ENCODE measurements around the gene TMEM205.
"Not testable (repeated sequence)": the region's sequence is repeated elsewhere in the genome, so short reads cannot be mapped to it uniquely, and the experiment has no call there.

TMEM205 gene

GRCh38 chr19:11382898-11383705 is 37.0 kb upstream of the TMEM205 start:
- TF ChIP-seq, protein P1, sequence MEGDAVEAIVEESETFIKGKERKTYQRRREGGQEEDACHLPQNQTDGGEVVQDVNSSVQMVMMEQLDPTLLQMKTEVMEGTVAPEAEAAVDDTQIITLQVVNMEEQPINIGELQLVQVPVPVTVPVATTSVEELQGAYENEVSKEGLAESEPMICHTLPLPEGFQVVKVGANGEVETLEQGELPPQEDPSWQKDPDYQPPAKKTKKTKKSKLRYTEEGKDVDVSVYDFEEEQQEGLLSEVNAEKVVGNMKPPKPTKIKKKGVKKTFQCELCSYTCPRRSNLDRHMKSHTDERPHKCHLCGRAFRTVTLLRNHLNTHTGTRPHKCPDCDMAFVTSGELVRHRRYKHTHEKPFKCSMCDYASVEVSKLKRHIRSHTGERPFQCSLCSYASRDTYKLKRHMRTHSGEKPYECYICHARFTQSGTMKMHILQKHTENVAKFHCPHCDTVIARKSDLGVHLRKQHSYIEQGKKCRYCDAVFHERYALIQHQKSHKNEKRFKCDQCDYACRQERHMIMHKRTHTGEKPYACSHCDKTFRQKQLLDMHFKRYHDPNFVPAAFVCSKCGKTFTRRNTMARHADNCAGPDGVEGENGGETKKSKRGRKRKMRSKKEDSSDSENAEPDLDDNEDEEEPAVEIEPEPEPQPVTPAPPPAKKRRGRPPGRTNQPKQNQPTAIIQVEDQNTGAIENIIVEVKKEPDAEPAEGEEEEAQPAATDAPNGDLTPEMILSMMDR (conservative IDR thresholded peaks at IDR 0.05; ENCODE audit: control insufficient read depth, insufficient read depth, low read depth, low read length): peak; percentile 50
- no peak for DNase-seq (ENCODE audit: low read depth)
- H3K4me3 ChIP-seq (ENCODE audit: control insufficient read depth, low read depth, low read length): no peak overlapping the region

- TF ChIP-seq, protein P1 (conservative IDR thresholded peaks at IDR 0.05; ENCODE audit: control insufficient read depth, insufficient read depth, low read depth, low read length): peak; percentile 49
- peak overlapping the region; percentile 74 for H3K4me3 ChIP-seq (ENCODE audit: control insufficient read depth, low read depth, low read length)
- peak; percentile 93 for DNase-seq (ENCODE audit: low read depth)
These were observed 34.8 kb upstream of the TMEM205 start for GRCh38 chr19:11380653-11381537.

GRCh38 chr19:11379857-11380350 is 33.8 kb upstream of the TMEM205 start:
- H3K4me3 ChIP-seq (ENCODE audit: control insufficient read depth, low read depth, low read length): peak overlapping the region; percentile 74

DNA sequence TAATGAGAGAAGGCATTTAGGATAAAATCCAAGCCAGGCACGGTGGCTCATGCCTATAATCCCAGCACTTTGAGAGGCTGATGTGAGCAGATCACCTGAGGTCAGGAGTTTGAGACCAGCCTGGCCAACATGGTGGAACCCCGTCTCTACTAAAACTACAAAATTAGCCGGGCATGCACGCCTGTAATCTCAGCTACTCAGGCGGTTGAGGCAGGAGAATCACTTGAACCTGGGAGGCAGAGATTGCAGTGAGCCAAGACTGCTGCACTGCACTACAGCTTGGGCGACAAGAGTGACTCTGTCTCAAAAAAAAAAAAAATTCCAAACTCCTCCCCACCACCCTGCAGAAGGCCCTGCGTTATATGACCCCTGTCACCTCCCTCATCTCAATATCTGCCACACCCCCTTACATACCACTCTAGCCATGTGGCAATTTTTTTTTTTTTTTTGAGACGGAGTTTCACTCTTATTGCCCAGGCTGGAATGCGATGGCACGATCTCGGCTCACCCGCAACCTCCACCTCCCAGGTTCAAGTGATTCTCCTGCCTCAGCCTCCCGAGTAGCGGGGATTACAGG is 33.3 kb upstream of the TMEM205 start:
- H3K4me3 ChIP-seq (ENCODE audit: control insufficient read depth, low read depth, low read length); DNase-seq (ENCODE audit: low read depth): not testable (repeated sequence)

More at GRCh38 chr19:11379857-11380350, 33.8 kb upstream of the TMEM205 start:
- DNase-seq (ENCODE audit: low read depth): no peak
- TF ChIP-seq, protein P1 (conservative IDR thresholded peaks at IDR 0.05; ENCODE audit: control insufficient read depth, insufficient read depth, low read depth, low read length): no peak

DNA sequence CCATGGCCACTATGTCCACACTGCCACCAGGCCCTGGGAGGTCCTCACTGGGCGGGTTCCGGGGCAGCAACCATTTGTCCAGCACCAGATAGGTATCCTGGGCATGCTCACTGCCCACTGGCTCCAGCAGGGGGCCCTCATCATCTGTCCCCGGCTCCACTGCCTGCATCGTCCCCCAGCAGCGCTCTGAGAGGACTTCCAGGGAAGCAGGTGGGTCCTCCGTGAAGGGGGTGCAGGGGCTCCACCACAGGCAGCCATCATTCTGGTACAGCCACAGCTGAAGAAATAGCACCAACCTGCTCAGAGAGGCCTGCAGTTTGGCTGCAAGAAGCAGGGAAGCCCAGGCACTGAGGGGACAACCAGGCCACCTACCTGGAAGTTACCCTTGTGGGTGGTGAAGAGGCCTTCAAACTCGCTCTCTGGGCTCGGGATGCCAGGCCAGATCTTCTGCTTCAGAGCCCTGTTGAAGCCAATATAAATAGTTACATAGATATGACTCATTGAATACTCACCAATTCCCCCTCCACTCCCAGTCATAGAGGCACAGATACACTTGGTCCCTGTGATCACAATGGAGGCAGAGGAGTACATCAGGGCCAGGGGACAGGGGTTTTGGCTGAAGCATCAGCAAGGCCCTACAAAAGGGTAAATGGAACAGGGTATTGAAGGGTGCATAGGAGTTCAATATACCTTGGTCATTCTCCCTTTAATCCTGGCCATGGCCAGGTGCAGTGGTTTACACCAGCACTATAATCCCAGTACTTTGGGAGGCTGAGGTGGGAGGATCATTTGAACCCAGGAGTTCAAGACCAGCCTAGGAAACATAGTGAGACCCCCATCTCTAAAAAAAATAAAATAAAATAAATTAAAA is 32.5 kb upstream of the TMEM205 start:
- TF ChIP-seq, protein P1 (conservative IDR thresholded peaks at IDR 0.05; ENCODE audit: control insufficient read depth, insufficient read depth, low read depth, low read length): peak; percentile 9
- peak; percentile 90 for DNase-seq (ENCODE audit: low read depth)
- H3K4me3 ChIP-seq (ENCODE audit: control insufficient read depth, low read depth, low read length): no peak overlapping the region

DNA sequence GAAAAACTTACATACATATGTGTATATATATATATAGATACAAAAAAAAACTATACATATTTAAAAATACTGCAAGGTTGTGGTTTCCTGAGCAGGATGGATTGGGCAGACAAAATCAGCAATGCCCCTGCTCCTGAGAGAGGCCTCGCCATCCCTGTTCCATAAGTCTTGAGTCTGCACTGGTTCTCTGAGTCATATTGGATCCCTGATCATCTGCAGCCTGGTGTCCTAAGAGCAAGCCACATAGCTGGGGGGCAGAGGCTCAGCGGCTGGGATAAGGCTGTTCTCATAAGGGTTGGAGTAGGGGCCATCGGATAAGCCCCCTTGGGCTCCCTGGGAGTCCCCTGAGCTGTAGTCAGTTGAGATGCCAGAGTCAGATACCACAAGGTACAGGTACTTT is 31.7 kb upstream of the TMEM205 start:
- TF ChIP-seq, protein P1 (conservative IDR thresholded peaks at IDR 0.05; ENCODE audit: control insufficient read depth, insufficient read depth, low read depth, low read length): no peak
- no peak overlapping the region for H3K4me3 ChIP-seq (ENCODE audit: control insufficient read depth, low read depth, low read length)
- peak; percentile 65 for DNase-seq (ENCODE audit: low read depth)
